ENCODE data around the gene HOMER1.

The HOMER1 gene

GRCh38 chr5:79487251-79487650, 26.7 kb downstream of the HOMER1 start:
- no peak for FAIRE-seq

DNA sequence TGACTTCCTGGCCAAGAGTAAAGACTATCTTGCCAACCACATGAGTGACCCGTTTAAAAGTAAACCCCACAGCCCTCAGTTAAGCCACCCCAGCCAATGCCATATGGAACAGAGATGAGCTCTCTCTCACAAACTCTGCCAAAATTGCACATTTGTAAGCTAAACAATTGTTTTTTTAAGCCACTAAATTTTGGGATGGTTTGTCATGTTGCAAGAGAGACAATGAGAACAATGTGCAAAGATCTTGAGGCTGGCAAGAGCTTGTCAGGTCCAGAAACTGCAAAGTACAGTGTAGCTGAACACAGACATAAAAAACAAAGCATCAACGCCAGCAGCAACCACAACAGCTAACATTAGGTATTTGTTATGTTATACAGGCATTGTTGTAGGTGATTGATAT, 27.8 kb downstream of the HOMER1 start:
- no peak for FAIRE-seq

GRCh38 chr5:79484731-79485130, 29.2 kb downstream of the HOMER1 start:
- FAIRE-seq: no peak

- FAIRE-seq: no peak
These were observed 32.4 kb downstream of the HOMER1 start for GRCh38 chr5:79481574-79481973.

- FAIRE-seq: no peak
These were observed 32.9 kb downstream of the HOMER1 start for GRCh38 chr5:79480991-79481390.

GRCh38 chr5:79475152-79475466, 38.8 kb downstream of the HOMER1 start:
- FAIRE-seq: no peak

- no peak for FAIRE-seq
These were observed 39.4 kb downstream of the HOMER1 start for GRCh38 chr5:79474367-79475151.

DNA sequence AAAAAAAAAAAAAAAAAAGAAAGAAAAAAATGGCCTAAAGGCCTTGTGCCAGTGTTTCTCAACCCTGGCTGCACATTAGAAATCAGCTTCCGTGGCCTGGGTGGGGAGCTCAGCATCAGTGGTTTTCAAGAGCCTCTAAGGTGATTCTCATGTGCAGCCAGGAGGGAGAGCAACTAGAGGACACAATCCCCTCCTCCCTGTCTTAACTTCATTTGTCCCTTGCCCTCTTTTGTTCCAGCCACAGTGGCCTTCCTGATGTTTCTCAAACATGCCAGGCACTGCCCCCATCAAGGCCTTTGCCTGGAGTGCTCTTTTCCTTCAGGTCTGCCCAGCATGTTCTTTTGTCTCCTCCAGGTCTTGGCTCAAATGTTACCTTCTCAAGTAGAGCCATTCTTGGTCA, 42.4 kb downstream of the HOMER1 start:
- no peak for FAIRE-seq

DNA sequence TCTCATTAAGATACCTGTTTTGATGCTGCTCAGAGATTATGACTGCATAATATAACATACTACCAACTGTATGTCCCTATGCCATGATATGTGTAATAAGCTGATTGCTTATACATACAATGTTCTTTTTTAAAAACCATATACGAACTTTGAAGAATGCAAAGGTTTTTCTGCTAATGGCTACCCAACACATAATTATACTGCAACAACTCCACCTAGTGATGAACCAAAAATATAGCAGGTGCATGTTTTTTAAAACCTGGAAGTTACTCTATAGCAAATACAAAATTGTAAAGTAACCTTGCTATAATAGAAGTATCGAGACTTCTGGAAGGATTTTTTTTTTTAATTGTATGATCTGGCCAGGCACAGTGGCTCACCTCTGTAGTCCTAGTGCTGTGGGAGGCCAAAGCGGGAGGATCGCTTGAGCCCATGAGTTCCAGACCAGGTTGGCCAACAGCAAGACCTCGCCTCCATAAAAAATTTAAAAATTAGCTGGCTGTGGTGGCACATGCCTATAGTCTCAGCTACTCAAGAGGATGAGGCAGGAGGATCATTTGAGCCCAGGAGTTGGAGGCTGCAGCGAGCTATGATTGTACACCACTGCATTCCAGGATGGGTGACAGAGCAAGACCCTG, 49.1 kb downstream of the HOMER1 start:
- FAIRE-seq: peak; percentile 99

DNA sequence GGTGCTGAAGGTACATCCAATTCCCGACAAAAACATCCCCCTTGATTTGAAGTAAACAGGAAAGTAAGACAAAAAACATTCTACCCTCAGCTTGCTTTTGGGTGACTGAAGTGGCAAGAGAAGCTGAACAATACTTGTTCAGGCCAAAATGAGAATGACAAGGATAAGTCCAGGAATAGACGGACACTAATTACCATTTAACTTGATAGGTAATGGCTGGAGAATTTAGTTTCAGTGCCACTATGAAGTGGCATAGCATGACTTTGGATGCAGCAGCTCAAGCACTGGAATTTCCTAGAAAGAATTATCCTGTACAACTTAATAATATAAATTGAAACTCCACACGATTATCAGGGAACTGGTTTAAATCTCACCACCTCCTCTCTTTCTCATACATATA, 49.7 kb downstream of the HOMER1 start:
- FAIRE-seq: no peak

DNA sequence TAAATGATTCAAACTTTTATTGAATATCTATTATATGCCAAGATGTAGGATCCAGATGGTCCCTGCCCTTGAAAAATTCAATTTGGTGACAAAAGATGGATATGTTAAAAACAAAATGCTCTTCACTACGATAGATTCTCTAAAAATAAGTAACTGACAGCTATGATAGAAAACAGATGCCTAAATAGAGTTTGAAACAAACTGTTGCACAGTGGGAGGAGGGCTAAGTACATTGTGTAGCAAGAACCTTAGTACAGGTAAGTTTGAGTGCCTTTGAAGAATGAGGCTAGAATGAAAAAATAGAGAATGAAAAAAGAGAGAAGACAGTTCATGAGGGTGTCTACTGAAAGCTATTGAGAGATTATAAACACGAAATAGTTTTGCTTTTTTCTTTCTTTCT, 54.3 kb downstream of the HOMER1 start:
- no peak for FAIRE-seq

GRCh38 chr5:79456890-79457583, 56.9 kb downstream of the HOMER1 start:
- peak; percentile 13 for FAIRE-seq

- FAIRE-seq: no peak
These were observed 57.5 kb downstream of the HOMER1 start for GRCh38 chr5:79456400-79456799.

- FAIRE-seq: no peak
These were observed 59.9 kb downstream of the HOMER1 start for GRCh38 chr5:79454043-79454442.

- FAIRE-seq: no peak
These were observed 65.6 kb downstream of the HOMER1 start for GRCh38 chr5:79448336-79448735.

DNA sequence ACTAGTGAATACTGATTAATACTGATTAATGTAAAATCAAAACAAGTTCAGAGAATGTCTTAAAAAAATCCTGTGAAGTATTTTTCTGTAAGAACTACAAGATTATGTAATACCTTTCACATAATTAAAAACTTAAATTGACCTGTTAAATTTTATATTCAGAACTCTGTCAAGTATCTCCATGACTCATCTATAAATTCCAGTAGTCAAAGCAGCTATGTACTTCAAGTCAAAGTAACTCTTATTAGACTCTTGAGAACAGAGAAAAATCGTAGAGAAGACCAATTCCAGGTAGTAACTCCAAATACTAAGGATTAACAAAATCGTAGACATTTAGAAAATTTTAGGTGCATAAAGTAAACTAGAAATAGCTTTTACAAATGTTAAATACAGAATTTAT, 77.1 kb downstream of the HOMER1 start:
- no peak for FAIRE-seq

- FAIRE-seq: peak; percentile 21
These were observed 77.7 kb downstream of the HOMER1 start for GRCh38 chr5:79436224-79436623.

DNA sequence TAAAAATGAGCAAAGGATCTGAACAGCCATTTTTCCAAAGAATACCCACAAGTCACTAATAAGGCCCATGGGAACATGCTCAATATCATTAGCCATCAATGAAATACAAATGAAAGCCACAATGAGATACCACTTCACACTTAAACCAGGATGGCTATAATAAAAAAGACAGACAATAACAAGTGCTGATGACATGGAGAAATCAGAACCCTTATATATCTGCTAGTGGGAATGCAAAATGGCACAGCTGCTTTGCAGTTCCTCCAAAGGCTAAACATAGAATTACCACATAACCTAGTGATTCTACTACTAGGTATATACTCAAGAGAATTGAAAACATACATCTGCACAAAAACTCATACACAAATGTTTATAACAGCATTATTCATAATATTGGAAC, 83.7 kb downstream of the HOMER1 start:
- no peak for FAIRE-seq

DNA sequence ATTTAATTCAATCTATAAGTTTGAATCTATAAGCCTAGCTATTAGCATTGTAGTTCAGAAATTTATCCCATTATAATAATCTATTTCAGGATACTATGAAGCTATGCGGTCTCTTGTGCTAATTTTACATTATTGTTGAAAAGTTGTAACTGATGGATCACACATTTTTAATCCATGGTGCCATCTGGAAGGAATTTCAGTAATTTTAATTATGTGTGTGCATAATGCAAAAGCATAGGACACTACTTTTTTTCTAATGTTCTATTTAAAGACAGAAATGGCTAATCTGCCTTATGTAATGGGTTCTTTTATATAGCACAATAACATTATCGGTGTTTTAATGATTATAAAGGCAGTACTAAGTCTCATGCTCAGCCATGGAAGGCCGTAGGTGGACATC, 90.6 kb downstream of the HOMER1 start:
- FAIRE-seq: no peak

DNA sequence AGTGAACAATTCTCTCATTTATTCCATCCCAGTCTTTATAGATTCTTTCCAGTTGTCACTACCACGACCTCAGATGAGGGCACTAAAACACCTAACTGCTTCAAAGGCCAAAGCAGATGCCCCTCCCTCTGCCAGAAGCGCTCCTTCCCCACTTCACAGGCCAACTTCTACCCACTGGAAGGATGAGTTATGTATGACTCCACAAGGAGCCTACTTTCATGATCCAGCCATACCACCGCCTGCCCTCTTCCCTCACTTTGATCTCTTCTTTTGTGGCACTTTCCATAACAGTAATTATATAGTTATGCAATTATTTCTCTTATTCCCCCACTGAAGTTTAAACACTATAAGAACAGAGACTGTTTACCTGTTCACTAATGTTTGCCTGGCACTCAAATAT, 93.7 kb downstream of the HOMER1 start:
- no peak for FAIRE-seq

GRCh38 chr5:79418276-79418675, 95.7 kb downstream of the HOMER1 start:
- no peak for FAIRE-seq

DNA sequence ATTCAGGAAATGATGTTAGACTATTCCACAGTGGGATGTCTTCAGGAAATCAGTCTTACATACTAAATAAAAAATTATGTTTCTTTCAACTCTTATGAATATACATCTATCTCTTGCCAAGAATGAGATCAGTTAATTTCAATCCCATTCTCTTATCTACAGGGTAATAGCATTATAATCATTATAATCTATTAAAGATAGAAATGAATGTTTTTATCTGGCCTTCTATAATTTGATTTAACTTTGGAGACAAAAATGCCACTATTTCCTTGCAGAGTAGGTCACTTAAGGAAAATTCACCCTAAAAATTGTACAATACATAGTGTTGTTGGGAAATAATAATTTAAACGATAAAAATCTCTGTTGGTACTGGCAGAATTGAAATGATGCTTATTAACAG, 96.4 kb downstream of the HOMER1 start:
- FAIRE-seq: no peak

- no peak for FAIRE-seq
These were observed 97.4 kb downstream of the HOMER1 start for GRCh38 chr5:79416499-79416898.

DNA sequence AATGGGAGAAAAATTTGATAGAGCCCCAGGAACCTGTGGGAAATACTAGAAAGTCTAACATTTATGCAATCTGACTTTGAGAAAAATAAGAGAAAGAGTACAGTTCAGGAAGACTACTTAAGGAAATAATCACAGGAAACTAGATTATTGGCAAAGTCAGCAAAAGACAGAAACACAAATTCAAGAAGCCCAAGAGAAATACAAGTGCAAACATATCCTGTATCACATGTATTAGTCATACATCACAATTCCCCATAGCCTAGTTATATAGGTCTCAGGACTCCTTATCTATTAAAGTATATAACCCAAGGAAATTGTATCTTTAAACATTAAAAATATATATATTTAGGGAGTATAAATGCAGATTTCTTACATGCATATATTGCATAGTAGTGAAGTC, 100.8 kb downstream of the HOMER1 start:
- FAIRE-seq: no peak

All from islet of Langerhans (tissue), 1 donor.